Adipocyte (in vitro differentiated cells): ENCODE measurements around the gene LMO7.
"Not testable (repeated sequence)": the region's sequence is repeated elsewhere in the genome, so short reads cannot be mapped to it uniquely, and the experiment has no call there.

ENCODE experiments used
- DNase-seq: peaks from one replicate; pipeline ENCODE4 v3.0.0-alpha.2; 2015; ENCODE audit warnings: low read depth
- H3K27me3 ChIP-seq: replicated peaks from 2 replicates; pipeline ENCODE4 v1.7.0; 2013; ENCODE audit warnings: mild to moderate bottlenecking, low read length, moderate library complexity; ENCODE audit not compliant: control insufficient read depth, insufficient read depth
- H3K36me3 ChIP-seq: 2 replicates; pipeline ENCODE4 v1.7.0; 2013; ENCODE audit warnings: low read length, mild to moderate bottlenecking, moderate library complexity; ENCODE audit not compliant: control insufficient read depth, insufficient read depth, severe bottlenecking
- H3K4me1 ChIP-seq: 2 replicates; pipeline ENCODE4 v1.7.0; 2013; ENCODE audit warnings: mild to moderate bottlenecking, low read length, moderate library complexity; ENCODE audit not compliant: control insufficient read depth, insufficient read depth
- H3K4me3 ChIP-seq: 2 replicates; pipeline ENCODE4 v1.7.0; 2013; ENCODE audit warnings: mild to moderate bottlenecking, low read length, moderate library complexity
- H3K9ac ChIP-seq: 2 replicates; pipeline ENCODE4 v1.7.0; 2013; ENCODE audit warnings: mild to moderate bottlenecking, low read length, moderate library complexity
- H3K9me3 ChIP-seq: 2 replicates; pipeline ENCODE4 v1.7.0; 2013; ENCODE audit warnings: mild to moderate bottlenecking, low read length, moderate library complexity; ENCODE audit not compliant: control insufficient read depth

Gene LMO7

DNA sequence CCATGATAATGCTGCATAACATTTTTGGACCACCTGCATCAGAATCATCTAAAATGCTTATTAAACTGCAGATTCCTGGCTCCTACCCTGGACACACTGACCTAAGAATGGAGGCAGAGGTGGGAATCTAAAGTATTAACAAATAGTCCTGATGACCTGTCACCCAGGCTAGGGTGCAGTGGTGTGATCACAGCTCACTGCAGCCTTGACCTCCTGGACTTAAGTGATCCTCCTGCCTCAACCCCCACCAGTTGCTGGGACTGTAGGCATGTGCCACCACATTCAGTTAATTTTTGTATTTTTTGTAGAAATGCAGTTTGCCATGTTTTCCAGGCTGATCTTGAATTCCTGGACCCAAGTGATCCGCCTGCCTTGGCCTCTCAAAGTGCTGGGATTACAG lies 43.3 kb downstream of the LMO7 start:
- Histone ChIP-seq H3K27me3 (no peaks in the 10 kb centered on the region), H3K9ac (no peak overlapping the region), H3K9me3 (no peaks in the 10 kb centered on the region), H3K4me3 (no peak overlapping the region), H3K36me3 (peaks cover 23% of the 10 kb centered on the region), H3K4me1 (peaks cover 16% of the 10 kb centered on the region)
- no peak for DNase-seq

DNA sequence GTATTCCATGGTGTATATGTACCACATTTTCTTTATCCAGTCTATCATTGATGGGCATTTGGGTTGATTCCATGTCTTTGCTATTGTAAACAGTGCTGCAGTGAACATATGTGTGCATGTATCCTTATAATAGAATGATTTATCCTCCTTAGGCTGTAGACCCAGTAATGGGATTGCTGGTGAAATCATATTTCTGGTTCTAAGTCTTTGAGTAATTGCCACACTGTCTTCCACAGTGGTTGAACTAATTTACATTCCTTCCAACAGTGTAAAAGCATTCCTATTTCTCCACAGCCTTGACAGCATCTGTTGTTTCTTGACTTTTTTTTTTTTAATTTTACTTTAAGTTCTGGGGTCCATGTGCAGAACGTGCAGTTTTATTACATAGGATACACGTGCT lies 44.1 kb downstream of the LMO7 start:
- H3K4me3 ChIP-seq, H3K9ac ChIP-seq, DNase-seq, H3K27me3 ChIP-seq, H3K9me3 ChIP-seq: not testable (repeated sequence)
- Histone ChIP-seq H3K36me3 (peaks cover 23% of the 10 kb centered on the region), H3K4me1 (peaks cover 20% of the 10 kb centered on the region)

DNA sequence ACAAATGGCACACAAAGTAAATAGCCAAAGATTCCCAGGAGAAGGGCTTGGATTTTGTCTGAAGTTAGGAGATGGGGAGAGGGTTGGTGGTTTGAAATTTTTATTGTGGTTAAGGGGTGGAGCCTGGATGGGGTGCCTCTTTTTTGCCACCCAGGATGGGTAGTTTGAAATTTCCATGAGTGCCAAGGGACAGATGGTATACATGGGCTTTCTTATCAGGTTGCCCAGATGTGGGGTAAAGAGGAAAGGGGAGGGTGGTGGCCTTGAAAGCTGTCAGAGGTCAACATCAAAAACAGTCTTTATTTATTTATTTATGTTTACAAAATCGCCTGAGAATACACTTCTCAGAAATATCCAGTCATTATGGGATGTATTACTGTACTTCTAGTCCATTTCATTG lies 46.2 kb downstream of the LMO7 start:
- Histone ChIP-seq H3K27me3 (no peaks in the 10 kb centered on the region), H3K4me3 (no peak overlapping the region), H3K9me3 (no peaks in the 10 kb centered on the region), H3K9ac (no peak overlapping the region), H3K36me3 (peaks cover 19% of the 10 kb centered on the region), H3K4me1 (peaks cover 22% of the 10 kb centered on the region)
- no peak for DNase-seq

DNA sequence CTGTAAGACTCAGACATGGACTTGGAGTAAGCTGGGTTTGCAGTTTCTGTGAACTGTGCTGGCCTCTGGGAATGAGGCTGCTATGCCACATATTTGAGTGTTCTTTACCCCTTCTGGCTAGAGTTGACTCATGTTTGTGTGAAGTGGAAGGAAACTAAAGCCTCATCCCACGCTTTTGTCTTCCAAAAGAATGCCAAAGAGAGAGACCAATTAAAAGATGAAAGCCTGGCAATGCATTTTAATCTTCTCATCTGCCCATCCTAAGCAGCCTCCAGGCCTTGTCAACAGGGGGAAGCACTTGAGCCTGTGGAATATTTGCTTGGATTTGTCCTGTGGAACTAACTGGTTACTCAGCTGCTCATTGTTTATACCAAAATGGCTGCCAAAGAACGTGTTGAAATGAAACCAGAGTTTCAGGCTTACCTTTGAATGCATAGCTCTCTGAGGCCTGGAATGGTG lies 49.1 kb downstream of the LMO7 start:
- peak overlapping the region; percentile 5 for H3K9ac ChIP-seq

DNA sequence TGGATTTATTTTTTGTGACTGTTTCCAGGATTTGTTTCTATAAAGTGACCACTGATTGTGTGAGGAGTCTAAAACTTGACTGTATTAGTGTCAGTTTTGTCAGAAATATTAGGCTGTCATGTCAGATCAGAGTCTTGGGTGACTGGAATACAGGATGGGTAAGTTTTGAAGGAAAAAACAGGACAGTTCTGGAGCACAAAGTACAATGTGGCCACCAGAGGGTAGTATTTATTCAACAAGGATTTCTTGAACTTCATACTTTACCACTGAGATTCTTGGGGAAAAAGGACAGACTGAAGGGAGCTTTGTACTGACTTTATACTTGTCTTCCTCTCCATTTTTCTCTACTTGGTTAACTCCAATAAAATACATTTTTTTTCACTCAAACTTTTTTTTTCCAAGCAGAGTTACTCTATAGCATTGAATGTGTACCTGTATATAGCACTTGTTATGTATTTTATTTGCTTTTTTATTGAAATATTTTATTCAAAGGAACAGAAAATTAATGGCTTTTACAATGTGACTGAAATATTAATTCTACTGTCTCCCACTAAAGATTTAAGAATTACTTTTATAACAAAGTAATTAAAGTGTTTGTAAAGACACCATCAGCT lies 51.1 kb downstream of the LMO7 start:
- no peaks in the 10 kb centered on the region for H3K27me3 ChIP-seq
- peak; percentile 83 for DNase-seq
- no peaks in the 10 kb centered on the region for H3K9me3 ChIP-seq
- peak overlapping the region; percentile 26 for H3K9ac ChIP-seq
- peaks cover 29% of the 10 kb centered on the region for H3K4me1 ChIP-seq
- H3K36me3 ChIP-seq: peaks cover 20% of the 10 kb centered on the region
- H3K4me3 ChIP-seq: no peak overlapping the region

More for the DNA sequence above, 49.1 kb downstream of the LMO7 start:
- DNase-seq: peak; percentile 80
- H3K4me1 ChIP-seq: peaks cover 25% of the 10 kb centered on the region
- no peaks in the 10 kb centered on the region for H3K27me3 ChIP-seq
- H3K4me3 ChIP-seq: peak overlapping the region; percentile 32
- H3K36me3 ChIP-seq: peaks cover 21% of the 10 kb centered on the region
- H3K9me3 ChIP-seq: no peaks in the 10 kb centered on the region

DNA sequence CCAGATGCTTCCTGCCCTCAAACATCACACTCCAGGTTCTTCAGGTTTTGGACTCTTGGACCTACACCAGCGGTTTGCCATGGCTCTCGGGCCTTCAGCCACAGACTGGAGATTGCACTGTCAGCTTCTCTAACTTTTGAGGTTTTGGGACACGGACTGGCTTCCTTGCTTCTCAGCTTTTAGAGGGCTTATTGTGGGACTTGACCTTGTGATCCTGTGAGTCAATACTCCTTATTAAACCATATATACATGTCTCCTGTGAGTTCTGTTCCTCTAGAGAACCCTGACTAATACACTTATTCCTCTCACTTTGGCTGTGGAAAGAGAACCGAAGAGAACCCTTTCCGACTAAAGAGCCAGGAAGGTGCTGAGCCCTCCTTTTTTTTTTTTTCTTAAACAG lies 53.6 kb downstream of the LMO7 start:
- DNase-seq: no peak
- no peak overlapping the region for H3K4me3 ChIP-seq
- H3K27me3 ChIP-seq: no peaks in the 10 kb centered on the region
- peaks cover 31% of the 10 kb centered on the region for H3K4me1 ChIP-seq
- peaks cover 43% of the 10 kb centered on the region for H3K36me3 ChIP-seq
- H3K9me3 ChIP-seq: no peaks in the 10 kb centered on the region
- no peak overlapping the region for H3K9ac ChIP-seq

DNA sequence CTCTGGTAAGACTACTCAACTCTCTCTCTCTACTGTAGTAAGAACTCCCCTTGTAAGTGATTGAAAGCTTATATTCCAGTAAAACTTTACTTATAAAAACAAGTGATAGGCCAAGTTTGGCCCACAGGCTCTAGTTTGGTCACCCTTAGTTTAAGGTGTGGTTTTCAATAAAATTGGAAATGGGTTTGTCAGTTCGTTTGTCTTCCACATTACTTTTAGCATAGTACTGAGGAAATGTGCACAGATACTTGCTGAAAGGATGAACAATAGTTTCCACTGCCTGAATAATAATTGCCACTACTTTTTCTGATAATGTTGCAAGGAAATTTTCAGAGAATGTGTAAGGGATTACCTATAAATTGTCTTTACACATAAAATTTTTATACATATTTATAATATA lies 54.5 kb downstream of the LMO7 start:
- H3K4me3 ChIP-seq: no peak overlapping the region
- H3K4me1 ChIP-seq: peaks cover 26% of the 10 kb centered on the region
- no peak overlapping the region for H3K9ac ChIP-seq
- H3K36me3 ChIP-seq: peaks cover 43% of the 10 kb centered on the region
- H3K27me3 ChIP-seq: no peaks in the 10 kb centered on the region
- H3K9me3 ChIP-seq: no peaks in the 10 kb centered on the region
- DNase-seq: no peak

DNA sequence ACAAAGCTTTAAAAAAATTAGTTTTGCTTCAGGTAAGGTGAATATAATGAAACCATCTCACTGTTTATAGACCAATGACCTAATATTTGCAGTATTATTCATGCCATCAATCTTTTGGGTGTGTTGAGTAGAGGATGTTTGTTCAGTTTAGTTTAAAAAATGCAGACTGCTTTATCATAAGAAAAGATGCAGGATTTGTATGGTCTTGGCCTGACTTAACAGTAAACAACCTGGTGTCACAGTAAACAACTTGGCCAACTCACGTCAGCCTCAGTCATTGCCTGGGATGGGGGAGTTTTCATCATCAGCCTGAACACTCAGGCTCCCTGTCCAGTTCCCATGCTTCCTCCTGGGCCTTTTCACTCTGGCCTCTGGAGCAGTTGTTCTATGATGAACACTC lies 55.1 kb downstream of the LMO7 start:
- Histone ChIP-seq H3K4me1 (peaks cover 23% of the 10 kb centered on the region), H3K4me3 (no peak overlapping the region), H3K36me3 (peaks cover 43% of the 10 kb centered on the region), H3K9ac (no peak overlapping the region), H3K27me3 (no peaks in the 10 kb centered on the region), H3K9me3 (no peaks in the 10 kb centered on the region)
- no peak for DNase-seq

DNA sequence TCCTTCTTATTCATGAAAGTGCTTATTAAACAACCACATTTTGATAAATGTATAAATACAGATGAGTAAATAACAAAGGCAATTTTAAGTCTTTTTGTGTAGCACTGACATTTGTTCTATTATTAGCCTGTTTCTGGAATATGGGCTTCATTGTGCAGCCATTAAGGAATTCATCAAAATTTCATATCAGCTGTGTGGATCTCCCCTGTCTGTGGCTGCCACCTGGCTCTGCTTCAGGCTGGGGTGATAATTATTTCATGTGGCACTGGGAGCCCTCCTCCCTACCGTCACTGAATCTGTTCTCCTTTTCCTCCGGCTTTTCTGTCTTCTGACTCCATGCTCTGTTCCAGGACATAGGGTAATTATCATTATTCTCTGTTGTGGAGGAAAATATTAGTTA lies 57.1 kb downstream of the LMO7 start:
- no peak for DNase-seq

DNA sequence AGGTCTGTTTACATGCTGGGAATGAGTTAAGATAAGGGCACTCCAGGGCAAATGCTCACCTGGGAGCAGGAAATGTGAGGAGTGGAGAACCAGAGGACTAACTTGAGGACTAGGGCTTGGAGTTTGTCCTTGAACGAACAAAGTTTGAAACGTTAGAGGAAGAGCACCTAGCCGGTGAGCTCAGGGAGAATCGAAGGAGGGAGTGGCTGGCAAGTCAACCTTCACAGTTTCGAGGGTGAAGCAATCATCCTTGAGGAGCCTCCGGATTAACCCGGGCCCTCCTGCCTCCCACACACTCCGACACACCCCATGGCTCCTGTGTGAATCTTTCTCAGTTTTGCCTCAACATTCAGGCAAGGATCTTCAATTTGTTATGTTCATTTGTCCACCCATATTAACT lies 58.6 kb downstream of the LMO7 start:
- H3K36me3 ChIP-seq: peaks cover 41% of the 10 kb centered on the region
- H3K9me3 ChIP-seq: no peaks in the 10 kb centered on the region
- H3K9ac ChIP-seq: no peak overlapping the region
- H3K4me3 ChIP-seq: no peak overlapping the region
- peak; percentile 22 for DNase-seq
- H3K4me1 ChIP-seq: peaks cover 27% of the 10 kb centered on the region
- H3K27me3 ChIP-seq: no peaks in the 10 kb centered on the region

More for the DNA sequence above, 57.1 kb downstream of the LMO7 start:
- H3K4me1 ChIP-seq: peaks cover 27% of the 10 kb centered on the region
- no peak overlapping the region for H3K4me3 ChIP-seq
- no peaks in the 10 kb centered on the region for H3K27me3 ChIP-seq
- peaks cover 48% of the 10 kb centered on the region for H3K36me3 ChIP-seq
- H3K9me3 ChIP-seq: no peaks in the 10 kb centered on the region
- H3K9ac ChIP-seq: peak overlapping the region; percentile 18

DNA sequence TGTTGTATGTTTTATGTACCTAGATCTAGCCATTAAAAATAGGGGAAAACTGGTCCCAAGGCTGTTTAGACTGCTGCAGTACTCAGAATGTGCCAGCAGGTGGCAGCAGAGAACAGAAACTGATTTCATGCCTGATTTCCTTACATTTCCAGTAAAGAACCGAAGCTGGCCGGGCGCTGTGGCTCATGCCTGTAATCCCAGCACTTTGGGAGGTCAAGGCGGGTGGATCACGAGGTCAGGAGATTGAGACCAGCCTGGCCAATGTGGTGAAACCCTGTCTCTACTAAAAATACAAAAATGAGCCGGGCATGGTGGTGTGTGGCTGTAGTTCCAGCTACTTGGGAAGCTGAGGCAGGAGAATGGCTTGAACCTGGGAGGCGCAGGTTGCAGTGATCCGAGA lies 59.8 kb downstream of the LMO7 start:
- H3K9me3 ChIP-seq, H3K27me3 ChIP-seq, H3K9ac ChIP-seq, H3K4me3 ChIP-seq: not testable (repeated sequence)
- H3K4me1 ChIP-seq: peaks cover 28% of the 10 kb centered on the region
- DNase-seq: peak; percentile 85
- H3K36me3 ChIP-seq: peaks cover 32% of the 10 kb centered on the region

DNA sequence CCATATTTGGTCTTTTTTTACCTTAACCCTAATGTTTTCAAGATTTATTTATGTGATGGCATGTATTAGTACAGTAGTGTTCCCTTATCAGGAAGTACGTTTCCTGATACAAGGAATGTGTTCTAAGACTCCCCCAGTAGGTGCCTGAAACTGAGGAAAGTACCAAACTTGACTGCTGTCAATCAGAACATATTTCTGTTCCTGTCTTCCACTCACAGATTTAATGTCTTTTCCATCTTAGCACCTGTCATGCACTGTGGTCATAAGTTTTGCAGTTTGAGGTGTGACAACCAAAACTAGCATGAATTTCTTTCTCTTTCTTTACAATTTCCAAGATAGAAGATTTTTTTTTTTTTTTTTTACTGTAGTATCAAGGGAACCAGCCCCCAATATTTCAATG lies 62.9 kb downstream of the LMO7 start:
- Histone ChIP-seq H3K9me3 (no peaks in the 10 kb centered on the region), H3K4me3 (no peak overlapping the region), H3K36me3 (peaks cover 14% of the 10 kb centered on the region), H3K27me3 (no peaks in the 10 kb centered on the region), H3K9ac (no peak overlapping the region), H3K4me1 (peaks cover 42% of the 10 kb centered on the region)
- no peak for DNase-seq
